ENCODE results near the gene M1AP. TPM values are rescaled to one million over a fixed set of nuclear protein-coding genes. Genes with fewer than 3 reads are reported as not detected.

M1AP gene
- total RNA-seq, 1 experiment from 2014 or later = 7.6 TPM

- Histone ChIP-seq H3K14ac (ENCODE audit: insufficient read depth, low read length) (no peak overlapping the region), H3K23me2 (ENCODE audit: insufficient read length, low read depth, low read length, poor library complexity, severe bottlenecking) (peaks cover 15% of the 10 kb centered on the region), H4K91ac (ENCODE audit: insufficient read length, low read depth, low read length) (no peak overlapping the region), H3K18ac (ENCODE audit: insufficient read length, low read depth, low read length) (no peak overlapping the region), H3K9ac (ENCODE audit: extremely low read depth, insufficient read length, low read length) (no peak overlapping the region), H2BK12ac (ENCODE audit: insufficient read length, low read depth, low read length) (no peak overlapping the region), H4K8ac (replicated peaks; ENCODE audit: insufficient read length, low read depth, low read length) (no peak overlapping the region), H4K20me1 (ENCODE audit: control insufficient read depth, insufficient read depth, insufficient read length) (no peaks in the 10 kb centered on the region), H4K5ac (ENCODE audit: insufficient read length, low read depth, low read length) (no peak overlapping the region), H2AFZ (ENCODE audit: low read length) (no peak overlapping the region), H3K4ac (ENCODE audit: low read depth, low read length) (no peak overlapping the region), H3K23ac (ENCODE audit: insufficient read length, low read depth, low read length) (no peak overlapping the region), H3T11ph (ENCODE audit: low read length) (no peak overlapping the region), H3K9me3 (ENCODE audit: control insufficient read depth, low read depth, low read length) (no peaks in the 10 kb centered on the region), H3K4me2 (ENCODE audit: insufficient read depth, insufficient read length, low read length) (no peak overlapping the region), H2BK20ac (ENCODE audit: low read depth, low read length, poor library complexity, severe bottlenecking) (no peak overlapping the region), H3K27me3 (ENCODE audit: insufficient read depth, low read length) (no peaks in the 10 kb centered on the region), H3K4me1 (ENCODE audit: insufficient read depth, low read length) (peaks cover under 1% of the 10 kb centered on the region; the same call in 1 of the 2 replicates), H3K27ac (ENCODE audit: insufficient read length, low read depth, low read length) (no peak overlapping the region), H2BK120ac (ENCODE audit: low read depth, low read length, poor library complexity, severe bottlenecking) (no peak overlapping the region), H2BK5ac (ENCODE audit: insufficient read length, low read length) (no peak overlapping the region), H3K79me2 (ENCODE audit: insufficient read depth, low read length) (peaks cover under 1% of the 10 kb centered on the region; the same call in 1 of the 2 replicates), H3K56ac (ENCODE audit: insufficient read length, low read depth, low read length) (no peak overlapping the region), H2AK5ac (ENCODE audit: insufficient read length, low read length) (no peak overlapping the region), H2BK15ac (ENCODE audit: low read depth, low read length) (no peak overlapping the region), H3K79me1 (ENCODE audit: insufficient read depth, low read depth, low read length, poor library complexity, severe bottlenecking) (peaks cover under 1% of the 10 kb centered on the region)
- Mint-ChIP-seq H3K27me3 (ENCODE audit: low read depth) (peaks cover 2% of the 10 kb centered on the region; the same call in 1 of the 2 replicates), H3K9me3 (no peaks in the 10 kb centered on the region; a peak in 1 of 5 replicates), H3K4me3 (no peak overlapping the region), H3K27ac (no peak overlapping the region), H3K36me3 (ENCODE audit: insufficient read depth in 1 of 3, low read depth in 3 of 3) (peaks cover 4 to 39% (median 24%) of the 10 kb centered on the region in 3 experiments; a peak in 6 of 7 replicates), H3K4me1 (peaks cover 9 to 12% of the 10 kb centered on the region in 2 experiments)
- whole genome bisulfite sequencing (ENCODE audit: extremely low coverage, insufficient read length, low lambda C conversion rate) = no CpG with 5 or more reads among the region's 4 CpGs
- no peak for TF ChIP-seq CTCF (conservative IDR thresholded peaks at IDR 0.05)
- DNase-seq = no peak
These were observed 114.7 kb downstream of the M1AP start for GRCh38 chr2:74533464-74533863.
